Measurements from ENCODE around the gene CNTNAP2. TPM values are rescaled to one million over a fixed set of nuclear protein-coding genes. Genes with fewer than 3 reads are reported as not detected.

CNTNAP2 gene
- total and polyA plus RNA-seq, 2 donors from 2014 or later = 0.06 to 0.13 TPM

DNA sequence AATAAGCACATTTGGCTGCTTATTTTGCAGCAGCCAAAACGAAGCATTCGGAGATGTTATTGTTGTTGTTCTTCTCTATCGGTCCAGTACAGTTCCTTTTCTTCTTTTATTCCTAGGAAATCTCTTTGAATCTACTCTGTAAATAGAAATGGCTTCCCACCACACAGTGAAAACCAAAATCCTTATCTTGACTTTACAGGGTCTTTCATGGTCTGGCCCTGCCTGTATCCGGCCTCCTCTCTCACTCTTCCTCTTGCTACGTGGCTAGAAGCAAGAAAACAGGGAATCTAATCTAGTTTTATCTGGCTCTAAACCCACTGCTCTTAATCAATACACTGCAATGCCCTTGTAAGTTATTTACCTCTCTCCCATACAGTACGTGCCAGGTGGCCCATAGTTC is 1547.9 kb downstream of the CNTNAP2 start:
- TF ChIP-seq, protein P1, sequence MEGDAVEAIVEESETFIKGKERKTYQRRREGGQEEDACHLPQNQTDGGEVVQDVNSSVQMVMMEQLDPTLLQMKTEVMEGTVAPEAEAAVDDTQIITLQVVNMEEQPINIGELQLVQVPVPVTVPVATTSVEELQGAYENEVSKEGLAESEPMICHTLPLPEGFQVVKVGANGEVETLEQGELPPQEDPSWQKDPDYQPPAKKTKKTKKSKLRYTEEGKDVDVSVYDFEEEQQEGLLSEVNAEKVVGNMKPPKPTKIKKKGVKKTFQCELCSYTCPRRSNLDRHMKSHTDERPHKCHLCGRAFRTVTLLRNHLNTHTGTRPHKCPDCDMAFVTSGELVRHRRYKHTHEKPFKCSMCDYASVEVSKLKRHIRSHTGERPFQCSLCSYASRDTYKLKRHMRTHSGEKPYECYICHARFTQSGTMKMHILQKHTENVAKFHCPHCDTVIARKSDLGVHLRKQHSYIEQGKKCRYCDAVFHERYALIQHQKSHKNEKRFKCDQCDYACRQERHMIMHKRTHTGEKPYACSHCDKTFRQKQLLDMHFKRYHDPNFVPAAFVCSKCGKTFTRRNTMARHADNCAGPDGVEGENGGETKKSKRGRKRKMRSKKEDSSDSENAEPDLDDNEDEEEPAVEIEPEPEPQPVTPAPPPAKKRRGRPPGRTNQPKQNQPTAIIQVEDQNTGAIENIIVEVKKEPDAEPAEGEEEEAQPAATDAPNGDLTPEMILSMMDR (IDR thresholded peaks at IDR 0.05; ENCODE audit: borderline replicate concordance, extremely low read depth, insufficient read depth) = no peak
- DNase-seq = no peak

DNA sequence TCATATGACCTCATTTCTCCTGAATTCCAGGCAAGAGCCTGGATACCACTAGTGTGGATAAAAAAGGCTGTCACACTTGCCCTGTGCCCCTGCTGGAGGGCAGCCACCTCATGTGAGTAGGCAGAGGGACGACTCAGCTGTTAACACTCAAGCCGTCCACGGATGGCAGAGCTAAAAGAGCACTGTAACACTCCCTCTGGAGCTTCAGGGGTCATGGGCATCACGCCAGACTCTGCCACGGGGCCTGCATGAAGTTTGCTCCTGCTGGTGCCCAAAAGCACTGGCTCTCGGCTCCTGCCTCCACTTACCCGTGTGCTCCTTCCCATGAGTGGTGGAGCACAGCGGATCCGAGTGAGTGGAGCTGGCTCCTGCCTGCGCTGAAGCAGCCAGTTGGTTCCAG is 1554.2 kb downstream of the CNTNAP2 start:
- no peaks in the 10 kb centered on the region for H3K36me3 ChIP-seq (ENCODE audit: control insufficient read depth in 2 of 3, insufficient read depth in 3 of 3, low read length in 3 of 3)
- TF ChIP-seq, protein P1 (IDR thresholded peaks at IDR 0.05; ENCODE audit: borderline replicate concordance, extremely low read depth, insufficient read depth) = no peak
- H3K9me3 ChIP-seq (ENCODE audit: control insufficient read depth in 2 of 3, insufficient read depth in 1 of 3, low read length in 3 of 3) = no peaks in the 10 kb centered on the region
- no peaks in the 10 kb centered on the region for H3K27me3 ChIP-seq (ENCODE audit: control insufficient read depth, insufficient read depth, low read length)
- FAIRE-seq (no peak), DNase-seq (no peak)
- H3K4me1 ChIP-seq (ENCODE audit: control insufficient read depth in 2 of 3, insufficient read depth in 2 of 3, low read depth in 1 of 3, low read length in 3 of 3) = no peaks in the 10 kb centered on the region
- H3K9ac ChIP-seq (ENCODE audit: low read length in 3 of 3) = no peak overlapping the region
- H3K4me3 ChIP-seq (ENCODE audit: low read length in 3 of 3) = no peak overlapping the region
- no peak overlapping the region for H3K27ac ChIP-seq (ENCODE audit: low read depth in 2 of 2, low read length in 2 of 2)
- intact Hi-C loops (cut with DNase I) = no loop called here

More for the DNA sequence above, 1547.9 kb downstream of the CNTNAP2 start:
- Histone ChIP-seq H3K9me3 (ENCODE audit: control insufficient read depth in 2 of 3, insufficient read depth in 1 of 3, low read length in 3 of 3) (no peaks in the 10 kb centered on the region), H3K27ac (ENCODE audit: low read depth in 2 of 2, low read length in 2 of 2) (no peak overlapping the region), H3K27me3 (ENCODE audit: control insufficient read depth, insufficient read depth, low read length) (no peaks in the 10 kb centered on the region), H3K4me3 (ENCODE audit: low read length in 3 of 3) (no peak overlapping the region), H3K4me1 (ENCODE audit: control insufficient read depth in 2 of 3, insufficient read depth in 2 of 3, low read depth in 1 of 3, low read length in 3 of 3) (no peaks in the 10 kb centered on the region), H3K36me3 (ENCODE audit: control insufficient read depth in 2 of 3, insufficient read depth in 3 of 3, low read length in 3 of 3) (no peaks in the 10 kb centered on the region), H3K9ac (ENCODE audit: low read length in 3 of 3) (no peak overlapping the region)
- intact Hi-C loops (cut with DNase I) = no loop called here
- no peak for FAIRE-seq

DNA sequence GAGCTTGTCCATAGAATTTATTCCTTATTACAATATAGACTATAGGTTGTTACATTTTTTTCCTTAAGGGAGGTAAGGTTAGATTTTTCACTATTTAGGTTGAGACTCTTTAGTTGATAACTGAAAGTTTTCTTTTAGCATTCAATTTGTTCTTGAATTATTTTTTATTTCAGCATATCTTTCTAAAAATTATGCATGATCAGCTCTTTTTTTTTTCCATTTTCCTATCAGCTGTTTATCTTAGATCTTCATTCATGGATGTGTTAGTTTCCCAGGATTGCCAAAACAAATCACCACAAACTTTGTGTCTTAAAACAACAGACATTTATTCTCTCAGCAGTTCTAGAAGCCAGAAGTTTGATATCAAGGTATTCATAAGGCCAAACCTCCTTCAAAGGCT is 1558.1 kb downstream of the CNTNAP2 start:
- DNase-seq = no peak
- H3K27me3 ChIP-seq (ENCODE audit: control insufficient read depth, insufficient read depth, low read length) = no peaks in the 10 kb centered on the region
- H3K4me3 ChIP-seq (ENCODE audit: low read length in 3 of 3) = no peak overlapping the region
- H3K36me3 ChIP-seq (ENCODE audit: control insufficient read depth in 2 of 3, insufficient read depth in 3 of 3, low read length in 3 of 3) = no peaks in the 10 kb centered on the region
- TF ChIP-seq, protein P1 (IDR thresholded peaks at IDR 0.05; ENCODE audit: borderline replicate concordance, extremely low read depth, insufficient read depth) = no peak
- H3K4me1 ChIP-seq (ENCODE audit: control insufficient read depth in 2 of 3, insufficient read depth in 2 of 3, low read depth in 1 of 3, low read length in 3 of 3) = no peaks in the 10 kb centered on the region
- H3K9me3 ChIP-seq (ENCODE audit: control insufficient read depth in 2 of 3, insufficient read depth in 1 of 3, low read length in 3 of 3) = no peaks in the 10 kb centered on the region
- FAIRE-seq = peak; percentile 25
- no peak overlapping the region for H3K27ac ChIP-seq (ENCODE audit: low read depth in 2 of 2, low read length in 2 of 2)
- intact Hi-C loops (cut with DNase I) = no loop called here
- H3K9ac ChIP-seq (ENCODE audit: low read length in 3 of 3) = no peak overlapping the region

DNA sequence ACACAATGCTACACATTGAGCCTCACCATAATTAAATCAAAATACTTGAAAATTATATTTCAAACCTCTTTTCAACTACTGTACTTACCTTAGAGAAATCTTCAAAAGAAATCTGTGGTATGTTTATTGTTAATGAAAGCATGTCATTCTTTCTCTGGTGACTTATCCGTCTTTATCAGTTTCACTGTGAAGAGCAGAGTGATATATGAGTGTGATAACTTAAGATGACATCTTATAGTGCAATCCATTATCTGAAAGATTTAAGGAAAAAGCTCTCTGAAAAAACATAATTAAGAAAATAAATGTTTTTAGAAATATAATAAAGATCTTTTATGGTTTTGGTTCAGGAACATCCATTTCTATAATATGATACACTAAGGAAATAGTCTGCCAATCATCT is 1562.3 kb downstream of the CNTNAP2 start:
- no peak overlapping the region for H3K4me3 ChIP-seq (ENCODE audit: low read length in 3 of 3)
- no peaks in the 10 kb centered on the region for H3K4me1 ChIP-seq (ENCODE audit: control insufficient read depth in 2 of 3, insufficient read depth in 2 of 3, low read depth in 1 of 3, low read length in 3 of 3)
- no peaks in the 10 kb centered on the region for H3K36me3 ChIP-seq (ENCODE audit: control insufficient read depth in 2 of 3, insufficient read depth in 3 of 3, low read length in 3 of 3)
- H3K9me3 ChIP-seq (ENCODE audit: control insufficient read depth in 2 of 3, insufficient read depth in 1 of 3, low read length in 3 of 3) = no peaks in the 10 kb centered on the region
- H3K9ac ChIP-seq (ENCODE audit: low read length in 3 of 3) = no peak overlapping the region
- intact Hi-C loops (cut with DNase I) = no loop called here
- FAIRE-seq (no peak), DNase-seq (no peak)
- no peaks in the 10 kb centered on the region for H3K27me3 ChIP-seq (ENCODE audit: control insufficient read depth, insufficient read depth, low read length)
- no peak overlapping the region for H3K27ac ChIP-seq (ENCODE audit: low read depth in 2 of 2, low read length in 2 of 2)
- TF ChIP-seq, protein P1 (IDR thresholded peaks at IDR 0.05; ENCODE audit: borderline replicate concordance, extremely low read depth, insufficient read depth) = no peak
